Measurements from ENCODE around the gene MRE11.

DNA sequence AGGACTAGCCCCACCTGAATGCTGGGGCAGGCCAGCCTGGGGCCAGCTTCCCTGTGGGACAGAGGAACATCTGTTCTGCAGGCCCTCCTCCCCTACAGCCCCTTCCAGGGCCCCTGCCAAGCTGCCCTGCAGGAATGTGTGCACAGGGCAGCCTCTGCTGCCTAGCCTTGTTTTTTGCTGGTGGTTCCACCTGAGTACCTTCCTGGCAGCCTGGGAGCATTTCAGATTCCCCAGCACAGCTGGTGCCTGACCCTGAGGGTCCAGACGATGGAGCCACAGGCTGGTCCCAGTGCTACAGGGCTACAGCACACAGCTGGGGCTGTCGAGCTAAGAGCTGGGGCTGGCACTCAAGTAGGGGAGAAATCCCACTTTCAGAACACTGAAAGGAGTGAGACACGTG lies 70.1 kb downstream of the MRE11 start:
- TF ChIP-seq, protein P1, sequence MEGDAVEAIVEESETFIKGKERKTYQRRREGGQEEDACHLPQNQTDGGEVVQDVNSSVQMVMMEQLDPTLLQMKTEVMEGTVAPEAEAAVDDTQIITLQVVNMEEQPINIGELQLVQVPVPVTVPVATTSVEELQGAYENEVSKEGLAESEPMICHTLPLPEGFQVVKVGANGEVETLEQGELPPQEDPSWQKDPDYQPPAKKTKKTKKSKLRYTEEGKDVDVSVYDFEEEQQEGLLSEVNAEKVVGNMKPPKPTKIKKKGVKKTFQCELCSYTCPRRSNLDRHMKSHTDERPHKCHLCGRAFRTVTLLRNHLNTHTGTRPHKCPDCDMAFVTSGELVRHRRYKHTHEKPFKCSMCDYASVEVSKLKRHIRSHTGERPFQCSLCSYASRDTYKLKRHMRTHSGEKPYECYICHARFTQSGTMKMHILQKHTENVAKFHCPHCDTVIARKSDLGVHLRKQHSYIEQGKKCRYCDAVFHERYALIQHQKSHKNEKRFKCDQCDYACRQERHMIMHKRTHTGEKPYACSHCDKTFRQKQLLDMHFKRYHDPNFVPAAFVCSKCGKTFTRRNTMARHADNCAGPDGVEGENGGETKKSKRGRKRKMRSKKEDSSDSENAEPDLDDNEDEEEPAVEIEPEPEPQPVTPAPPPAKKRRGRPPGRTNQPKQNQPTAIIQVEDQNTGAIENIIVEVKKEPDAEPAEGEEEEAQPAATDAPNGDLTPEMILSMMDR (IDR thresholded peaks at IDR 0.05; ENCODE audit: low read depth, low read length, poor library complexity, severe bottlenecking), result no peak
- TF ChIP-seq EZH2phosphoT487 (IDR thresholded peaks at IDR 0.05; ENCODE audit: borderline replicate concordance, low read length), result no peak
